Uterus (tissue), 4 donors: ENCODE data around the gene ERFL. TPM values are rescaled to one million over a fixed set of nuclear protein-coding genes. Genes with fewer than 3 reads are reported as not detected.
"Not testable (repeated sequence)": the region's sequence is repeated elsewhere in the genome, so short reads cannot be mapped to it uniquely, and the experiment has no call there.

Source experiments
- DNase-seq, 2 donors: peaks; one replicate each; pipeline ENCODE4 v3.0.0-alpha.2; 2019 to 2020
- H3K27ac ChIP-seq, 2 donors: fragments of 200-600 bp; sonication (generic); 1 replicate in 1 of 2; 2 replicates in 1 of 2; pipeline ENCODE4 v1.5.1; 2016 to 2018
- H3K27me3 ChIP-seq, 2 donors: fragments of 200-600 bp; sonication (generic); one replicate each; pipeline ENCODE4 v1.5.1; 2018 to 2019; ENCODE audit warnings: control low read depth in 1 of 2
- H3K36me3 ChIP-seq, 2 donors: fragments of 200-600 bp; sonication (generic); one replicate each; pipeline ENCODE4 v1.5.1; 2019; ENCODE audit warnings: control low read depth in 1 of 2
- H3K4me1 ChIP-seq, 2 donors: fragments of 200-600 bp; sonication (generic); one replicate each; pipeline ENCODE4 v1.5.1; 2018 to 2019; ENCODE audit warnings: control low read depth in 1 of 2
- H3K4me3 ChIP-seq, 2 donors: fragments of 200-600 bp; sonication (generic); 1 replicate in 1 of 2; 2 replicates in 1 of 2; pipeline ENCODE4 v1.5.1; 2018 to 2019; ENCODE audit warnings: mild to moderate bottlenecking in 1 of 2
- H3K9me3 ChIP-seq, 2 donors: fragments of 200-600 bp; sonication (generic); one replicate each; pipeline ENCODE4 v1.5.1; 2019; ENCODE audit warnings: control low read depth in 1 of 2
- POLR2A ChIP-seq, 2 donors: fragments of 450-650 bp; IDR thresholded peaks; one replicate each; pipeline ENCODE4 v1.6.1; 2016; ENCODE audit warnings: antibody characterized with exemption in 2 of 2, mild to moderate bottlenecking in 1 of 2, moderate library complexity in 1 of 2
- intact Hi-C: fragments of 100-400 bp; cut with DNase I; formaldehyde crosslinking; loops from one replicate; pipeline ENCODE4 v1.15.1; 2023; ENCODE audit warnings: low total_unique reads
- total RNA-seq, 4 donors: library from RNA; depleted of rRNA in 3 of 4; stranded (reverse); fragments of >200 nt in 3 of 4; gene quantifications; one replicate each; pipeline versions ENCODE4 v1.1.0 to v1.2.4, GENCODE V29; 2014 to 2023
- TF ChIP-seq, protein P1 (sequence below), 4 experiments: fragments of 200-600 bp in 2 of 4; fragments of 450-650 bp in 2 of 4; sonication (generic) in 2 of 4; IDR thresholded peaks; one replicate each; pipeline ENCODE4 v1.5.1; 2016 to 2019; ENCODE audit warnings: antibody characterized with exemption in 4 of 4, mild to moderate bottlenecking in 2 of 4, moderate library complexity in 1 of 4
- donor health status: DM: yes; HTN: yes; CAD: no.

The ERFL gene
- total RNA-seq, 4 donors from 2014 or later: 1.7 TPM; not detected in 3

DNA sequence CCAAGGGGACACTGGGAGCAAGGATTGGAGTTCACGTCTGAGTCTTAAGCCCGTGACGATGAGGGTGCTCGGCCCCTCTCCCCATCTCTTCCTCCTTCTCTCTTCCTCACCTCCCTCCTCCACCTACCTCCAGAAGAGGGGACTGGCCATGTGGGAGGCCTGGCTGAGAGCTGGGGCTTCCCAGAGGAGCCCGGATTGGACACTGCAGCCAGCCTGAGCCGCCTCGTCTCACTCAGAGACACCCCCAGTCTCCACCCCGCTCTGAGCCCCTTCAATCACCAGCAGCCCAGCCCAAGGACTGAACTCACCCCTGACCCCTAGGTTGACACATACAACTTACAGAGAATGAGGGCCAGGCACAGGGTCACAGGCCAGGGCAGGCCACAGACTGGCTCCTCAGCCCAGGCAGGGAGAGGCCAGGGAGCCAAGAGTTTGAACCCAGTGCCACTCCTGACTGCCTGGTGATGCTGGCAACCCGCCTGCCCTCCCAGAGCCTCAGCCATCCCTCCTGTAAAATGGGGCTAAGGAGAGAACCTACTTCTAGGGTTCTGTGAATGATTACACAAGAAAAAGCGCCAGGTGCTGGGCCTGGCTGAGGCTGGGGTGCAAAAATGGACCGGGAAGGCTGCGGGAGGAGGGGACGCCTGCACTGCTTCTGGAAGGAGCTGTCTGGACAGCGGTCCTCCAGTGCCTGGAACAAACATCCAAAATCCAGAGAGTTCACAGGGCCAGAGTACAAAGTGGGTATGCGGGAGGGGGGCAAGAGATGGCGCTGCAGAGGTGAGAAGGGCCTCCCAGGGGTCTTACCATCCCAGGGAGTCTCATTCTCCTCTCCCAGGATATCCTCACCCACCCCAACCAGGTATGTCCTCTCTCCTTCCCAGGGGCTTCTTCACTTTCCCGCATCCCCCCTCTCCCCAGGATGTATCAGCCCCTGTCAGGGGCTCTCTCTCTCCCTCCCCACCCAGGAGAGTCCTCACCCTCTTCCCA, 50.0 kb downstream of the ERFL start:
- no peaks in the 10 kb centered on the region for H3K4me1 ChIP-seq
- no peak overlapping the region for H3K27ac ChIP-seq
- intact Hi-C loops: no loop called here
- H3K4me3 ChIP-seq: no peak overlapping the region
- H3K27me3 ChIP-seq: no peaks in the 10 kb centered on the region
- DNase-seq: no peak
- no peaks in the 10 kb centered on the region for H3K9me3 ChIP-seq
- no peak for TF ChIP-seq POLR2A (IDR thresholded peaks at IDR 0.05)
- H3K36me3 ChIP-seq: no peaks in the 10 kb centered on the region

DNA sequence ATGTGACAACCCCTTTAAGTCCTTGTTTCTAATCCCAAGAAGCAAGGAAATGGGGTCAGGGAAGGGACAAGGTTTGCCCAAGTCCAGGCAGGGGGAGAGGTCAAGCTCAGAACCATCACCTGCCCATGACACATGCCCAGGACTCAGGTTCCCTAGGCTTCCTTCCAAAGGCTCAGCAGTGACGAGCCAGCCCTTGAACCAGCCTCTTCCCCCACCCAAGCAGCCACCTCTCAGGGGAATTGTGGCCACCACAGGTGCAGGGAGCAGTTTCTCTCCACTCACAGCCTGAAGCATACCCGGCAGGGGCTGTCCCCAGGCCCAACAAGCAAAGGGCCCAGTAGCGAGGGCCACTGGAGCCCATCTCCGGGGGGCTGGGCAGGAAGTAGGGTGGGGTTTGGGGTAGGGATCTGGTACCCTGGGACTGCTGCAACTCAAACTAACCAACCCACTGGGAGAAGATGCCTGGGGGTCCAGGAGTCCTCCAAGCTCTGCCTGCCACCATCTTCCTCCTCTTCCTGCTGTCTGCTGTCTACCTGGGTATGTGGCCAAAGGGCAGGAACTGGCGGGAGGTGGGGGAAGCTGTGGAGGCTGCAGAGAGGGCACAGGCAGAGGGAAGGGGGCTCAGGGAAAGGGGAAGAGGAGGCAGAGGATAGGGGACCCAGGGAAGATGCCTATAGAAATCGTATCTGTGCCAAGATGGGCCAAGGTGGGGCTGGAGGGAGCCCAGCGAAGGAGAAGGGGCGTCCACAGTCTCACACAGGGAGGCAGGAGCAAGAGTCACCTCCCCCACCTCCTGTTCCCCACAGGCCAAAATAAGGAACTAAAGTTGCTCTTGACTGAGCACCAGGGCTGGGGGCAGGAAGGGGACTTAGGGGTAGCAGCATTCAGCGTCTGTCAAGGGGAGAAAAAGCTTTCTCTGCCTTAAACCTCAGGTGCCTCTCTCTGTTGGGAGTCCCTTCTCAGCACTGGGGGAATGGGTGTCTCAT, 51.1 kb downstream of the ERFL start, which contains the start of gene CD79A:
TSS of gene CD79A (plus strand) at position 433 of the 986 bp plus-strand sequence. CDS start at position 459, 26 bp downstream.
- Histone ChIP-seq H3K4me3 (no peak within 1 kb of the TSS), H3K36me3 (no peaks in the 10 kb centered on the region), H3K27ac (no peak within 1 kb of the TSS), H3K4me1 (no peaks in the 10 kb centered on the region), H3K27me3 (no peaks in the 10 kb centered on the region), H3K9me3 (no peaks in the 10 kb centered on the region)
- no peak for DNase-seq
- no peak for TF ChIP-seq POLR2A (IDR thresholded peaks at IDR 0.05)
- TF ChIP-seq, protein P1, sequence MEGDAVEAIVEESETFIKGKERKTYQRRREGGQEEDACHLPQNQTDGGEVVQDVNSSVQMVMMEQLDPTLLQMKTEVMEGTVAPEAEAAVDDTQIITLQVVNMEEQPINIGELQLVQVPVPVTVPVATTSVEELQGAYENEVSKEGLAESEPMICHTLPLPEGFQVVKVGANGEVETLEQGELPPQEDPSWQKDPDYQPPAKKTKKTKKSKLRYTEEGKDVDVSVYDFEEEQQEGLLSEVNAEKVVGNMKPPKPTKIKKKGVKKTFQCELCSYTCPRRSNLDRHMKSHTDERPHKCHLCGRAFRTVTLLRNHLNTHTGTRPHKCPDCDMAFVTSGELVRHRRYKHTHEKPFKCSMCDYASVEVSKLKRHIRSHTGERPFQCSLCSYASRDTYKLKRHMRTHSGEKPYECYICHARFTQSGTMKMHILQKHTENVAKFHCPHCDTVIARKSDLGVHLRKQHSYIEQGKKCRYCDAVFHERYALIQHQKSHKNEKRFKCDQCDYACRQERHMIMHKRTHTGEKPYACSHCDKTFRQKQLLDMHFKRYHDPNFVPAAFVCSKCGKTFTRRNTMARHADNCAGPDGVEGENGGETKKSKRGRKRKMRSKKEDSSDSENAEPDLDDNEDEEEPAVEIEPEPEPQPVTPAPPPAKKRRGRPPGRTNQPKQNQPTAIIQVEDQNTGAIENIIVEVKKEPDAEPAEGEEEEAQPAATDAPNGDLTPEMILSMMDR (IDR thresholded peaks at IDR 0.05): no peak
- intact Hi-C loops: no loop called here

DNA sequence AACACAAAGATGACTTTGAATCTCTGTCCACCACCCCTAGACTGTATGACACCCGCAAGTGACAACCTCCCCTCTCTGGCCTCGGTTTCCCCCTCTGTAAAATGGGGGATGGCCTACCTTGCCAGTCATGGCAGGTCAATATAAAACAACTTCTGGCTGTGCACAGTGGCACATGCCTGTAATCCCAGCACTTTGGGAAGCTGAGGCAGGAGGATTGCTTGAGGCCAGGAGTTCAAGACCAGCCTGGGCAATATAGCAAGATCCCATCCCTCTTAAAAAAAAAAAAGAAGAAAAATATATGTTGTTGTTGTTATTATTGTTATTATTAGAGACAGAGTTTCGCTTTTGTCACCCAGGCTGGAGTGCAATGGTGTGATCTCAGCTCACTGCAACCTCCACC, 52.3 kb downstream of the ERFL start:
- DNase-seq, H3K4me1 ChIP-seq, H3K27me3 ChIP-seq, H3K36me3 ChIP-seq, H3K27ac ChIP-seq, intact Hi-C loops, H3K9me3 ChIP-seq, H3K4me3 ChIP-seq: not testable (repeated sequence)

DNA sequence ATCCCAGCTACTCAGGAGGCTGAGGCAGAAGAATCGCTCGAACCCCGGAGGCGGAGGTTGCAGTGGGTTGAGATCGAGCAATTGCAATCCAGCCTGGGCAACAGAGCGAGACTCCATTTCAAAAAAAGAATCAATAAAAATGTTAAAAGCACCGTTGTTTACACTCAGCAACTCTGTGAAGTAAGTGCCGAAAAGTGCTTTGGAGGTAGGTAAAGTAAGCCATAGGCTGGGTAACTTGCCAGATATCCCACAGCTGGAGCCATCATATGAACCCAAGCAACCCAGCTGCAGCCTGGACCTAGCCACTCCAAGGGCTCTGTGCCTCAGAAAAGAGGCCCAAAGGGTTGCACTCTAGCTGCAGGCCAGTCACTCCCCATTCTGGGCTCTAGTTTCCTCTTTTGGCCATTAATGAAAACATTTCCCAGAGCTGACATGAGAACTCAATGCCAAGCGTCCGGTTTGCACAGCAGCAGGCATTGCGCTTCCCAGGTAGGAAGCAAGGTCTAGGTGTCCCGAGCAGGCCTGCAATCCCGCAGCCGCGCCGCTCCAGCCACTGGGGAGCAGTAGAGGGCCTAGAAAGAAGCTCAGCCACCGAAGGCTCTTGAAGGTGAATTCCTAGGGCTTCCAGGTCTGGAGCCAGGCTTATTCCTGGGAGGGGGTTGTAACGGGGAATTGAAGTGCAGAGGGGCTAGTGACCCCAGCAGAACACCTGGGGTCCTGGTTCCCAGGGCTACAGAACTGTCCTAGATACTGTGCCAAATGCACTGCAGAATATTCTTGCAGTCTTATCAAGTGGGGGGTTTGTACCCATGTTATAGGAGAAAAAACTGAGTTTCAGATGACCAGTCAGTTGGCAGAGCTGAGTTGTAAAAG, 55.2 kb downstream of the ERFL start:
- Histone ChIP-seq H3K4me1 (no peaks in the 10 kb centered on the region), H3K9me3 (no peaks in the 10 kb centered on the region), H3K27ac (no peak overlapping the region), H3K36me3 (no peaks in the 10 kb centered on the region), H3K27me3 (no peaks in the 10 kb centered on the region), H3K4me3 (no peak overlapping the region)
- no peak for DNase-seq
- intact Hi-C loops: no loop called here
- no peak for TF ChIP-seq POLR2A (IDR thresholded peaks at IDR 0.05)
- TF ChIP-seq, protein P1 (IDR thresholded peaks at IDR 0.05): peak; percentile 18 to 48 (median 35)

DNA sequence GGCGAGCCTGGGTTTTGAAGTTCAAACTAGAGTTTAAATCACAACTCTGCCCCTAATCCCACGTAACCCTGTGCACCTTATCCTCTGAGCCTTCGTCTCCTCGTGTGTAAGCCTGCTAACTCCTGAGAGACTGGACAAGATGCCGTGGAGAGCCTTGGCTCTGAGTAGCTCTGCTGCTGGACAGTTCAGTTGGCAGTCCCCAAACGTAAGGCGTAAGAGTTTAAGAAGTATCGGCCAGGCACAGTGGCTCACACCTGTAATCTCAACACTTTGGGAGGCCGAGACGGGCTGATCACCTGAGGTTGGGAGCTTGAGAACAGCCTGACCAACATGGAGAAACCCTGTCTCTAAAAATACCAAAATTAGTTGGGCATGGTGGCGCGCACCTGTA, 55.9 kb downstream of the ERFL start:
- Histone ChIP-seq H3K4me3 (no peak overlapping the region), H3K27me3 (no peaks in the 10 kb centered on the region), H3K4me1 (no peaks in the 10 kb centered on the region), H3K27ac (no peak overlapping the region), H3K36me3 (no peaks in the 10 kb centered on the region), H3K9me3 (no peaks in the 10 kb centered on the region)
- TF ChIP-seq POLR2A (IDR thresholded peaks at IDR 0.05): no peak
- TF ChIP-seq, protein P1 (IDR thresholded peaks at IDR 0.05): no peak
- DNase-seq: no peak
- intact Hi-C loops: no loop called here
